Measurements from ENCODE around the gene APLF.

The APLF gene

GRCh38 chr2:68467077-68467960 lies at the start of gene APLF, which contains the start of gene FBXO48:
Gene APLF (plus strand): TSS chr2:68467585. CDS start chr2:68467732, 147 bp downstream.
Gene FBXO48 (minus strand): TSS chr2:68467294. CDS start chr2:68465145, 2,149 bp downstream.
- DNase-seq (ENCODE audit: low read depth), result peak; percentile 95

GRCh38 chr2:68417926-68418325 lies 49.5 kb upstream of the APLF start:
- DNase-seq (ENCODE audit: low read depth), result no peak

- DNase-seq (ENCODE audit: low read depth), result no peak
Observed at GRCh38 chr2:68418419-68418818, 49.0 kb upstream of the APLF start.

GRCh38 chr2:68418855-68419254 lies 48.5 kb upstream of the APLF start:
- no peak for DNase-seq (ENCODE audit: low read depth)

- no peak for DNase-seq (ENCODE audit: low read depth)
Observed at GRCh38 chr2:68420254-68420910, 47.0 kb upstream of the APLF start.

- no peak for DNase-seq (ENCODE audit: low read depth)
Observed at GRCh38 chr2:68423966-68424650, 43.3 kb upstream of the APLF start.

- DNase-seq (ENCODE audit: low read depth), result no peak
Observed at GRCh38 chr2:68425503-68425902, 41.9 kb upstream of the APLF start.

- no peak for DNase-seq (ENCODE audit: low read depth)
Observed at GRCh38 chr2:68426446-68426845, 40.9 kb upstream of the APLF start.

GRCh38 chr2:68426848-68427579 lies 40.4 kb upstream of the APLF start:
- no peak for DNase-seq (ENCODE audit: low read depth)

GRCh38 chr2:68428126-68428525 lies 39.3 kb upstream of the APLF start:
- no peak for DNase-seq (ENCODE audit: low read depth)

- DNase-seq (ENCODE audit: low read depth), result no peak
Observed at GRCh38 chr2:68428746-68429145, 38.6 kb upstream of the APLF start.

GRCh38 chr2:68429311-68429826 lies 38.0 kb upstream of the APLF start:
- DNase-seq (ENCODE audit: low read depth), result no peak

GRCh38 chr2:68431316-68431972 lies 35.9 kb upstream of the APLF start:
- no peak for DNase-seq (ENCODE audit: low read depth)

GRCh38 chr2:68432696-68433658 lies 34.4 kb upstream of the APLF start:
- DNase-seq (ENCODE audit: low read depth), result no peak

GRCh38 chr2:68434981-68435380 lies 32.4 kb upstream of the APLF start:
- DNase-seq (ENCODE audit: low read depth), result no peak

- DNase-seq (ENCODE audit: low read depth), result no peak
Observed at GRCh38 chr2:68435615-68436014, 31.8 kb upstream of the APLF start.

- no peak for DNase-seq (ENCODE audit: low read depth)
Observed at GRCh38 chr2:68436270-68436669, 31.1 kb upstream of the APLF start.

- no peak for DNase-seq (ENCODE audit: low read depth)
Observed at GRCh38 chr2:68438455-68439303, 28.7 kb upstream of the APLF start.
